OCI-LY7 (cell line): ENCODE results near the gene MSANTD3. TPM values are rescaled to one million over a fixed set of nuclear protein-coding genes. Genes with fewer than 3 reads are reported as not detected.

ENCODE experiments used
- BruUV-seq: library from RNA; stranded (reverse); fragments of 400-500 nt; replicated peaks from 2 replicates; lab custom pipeline; 2021; lab: Mats Ljungman, UMichigan
- CTCF ChIA-PET: fragments of 300-600 bp; sonication (Branson Sonifier 250); formaldehyde crosslinking; loops from one replicate; lab custom pipeline; 2022; ENCODE audit warnings: antibody characterized with exemption; ENCODE audit not compliant: unreplicated experiment; lab: Charles Lee
- POLR2A ChIA-PET: fragments of 300-600 bp; sonication (Branson Sonifier 250); formaldehyde crosslinking; loops from one replicate; lab custom pipeline; 2022; ENCODE audit warnings: antibody characterized with exemption; lab: Charles Lee
- DNase-seq: peaks from one replicate; pipeline ENCODE4 v3.0.0-alpha.2; 2015; ENCODE audit warnings: low spot score
- H2AFZ ChIP-seq: fragments of 200-600 bp; sonication (generic), shearing (Covaris generic); 2 replicates; pipeline ENCODE4 v1.6.1; 2014; ENCODE audit warnings: mild to moderate bottlenecking, antibody characterized with exemption, low read length, moderate library complexity
- H3K27ac ChIP-seq: fragments of 200-600 bp; sonication (generic); 2 replicates; pipeline ENCODE4 v1.5.1; 2014; ENCODE audit warnings: mixed run types, low read depth, mild to moderate bottlenecking, moderate library complexity, low read length, inconsistent platforms; ENCODE audit not compliant: poor library complexity, severe bottlenecking
- H3K36me3 ChIP-seq: fragments of 200-600 bp; sonication (generic); 2 replicates; pipeline ENCODE4 v1.6.1; 2014; ENCODE audit warnings: mild to moderate bottlenecking, antibody characterized with exemption, low read length, moderate library complexity, mixed read lengths; ENCODE audit not compliant: insufficient read depth
- H3K4me1 ChIP-seq: fragments of 200-600 bp; sonication (generic); 2 replicates; pipeline ENCODE4 v1.5.1; 2014; ENCODE audit warnings: mild to moderate bottlenecking, low read length; ENCODE audit not compliant: insufficient read depth, poor library complexity, severe bottlenecking
- H3K4me2 ChIP-seq: fragments of 200-600 bp; sonication (generic); 2 replicates; pipeline ENCODE4 v1.6.1; 2014; ENCODE audit warnings: mild to moderate bottlenecking, low read length
- H3K4me3 ChIP-seq: fragments of 200-600 bp; sonication (generic); 2 replicates; pipeline ENCODE4 v1.5.1; 2014; ENCODE audit warnings: mild to moderate bottlenecking, low read depth, low read length; ENCODE audit not compliant: poor library complexity, severe bottlenecking
- H3K79me2 ChIP-seq: fragments of 200-600 bp; sonication (generic); 2 replicates; pipeline ENCODE4 v1.6.1; 2016; ENCODE audit warnings: low read depth, mild to moderate bottlenecking, low read length, moderate library complexity, mixed read lengths; ENCODE audit not compliant: insufficient read depth
- H3K9me2 ChIP-seq: fragments of 200-600 bp; sonication (generic); 2 replicates; pipeline ENCODE4 v1.6.1; 2016; ENCODE audit warnings: mild to moderate bottlenecking, low read length, mixed read lengths; ENCODE audit not compliant: insufficient read depth
- H3K9me3 ChIP-seq: fragments of 200-600 bp; sonication (generic); 2 replicates; pipeline ENCODE4 v1.6.1; 2014; ENCODE audit warnings: mild to moderate bottlenecking, mixed run types, low read length, mixed read lengths
- H4K20me1 ChIP-seq: fragments of 200-600 bp; sonication (generic); 2 replicates; pipeline ENCODE4 v1.6.1; 2014; ENCODE audit warnings: mild to moderate bottlenecking, antibody characterized with exemption, low read length, moderate library complexity, mixed read lengths; ENCODE audit not compliant: insufficient read depth
- EZH2phosphoT487 ChIP-seq: fragments of 200-600 bp; sonication (generic); IDR thresholded peaks from 2 replicates; pipeline ENCODE4 v1.6.1; 2018; ENCODE audit warnings: low read depth, borderline replicate concordance, mild to moderate bottlenecking, mixed run types, antibody characterized with exemption, low read length, moderate library complexity, mixed read lengths
- intact Hi-C: fragments of 100-400 bp; cut with micrococcal nuclease; formaldehyde crosslinking; loops from one replicate; pipeline ENCODE4 v1.10.0; 2022; ENCODE audit not compliant: unreplicated experiment
- total RNA-seq, 2 experiments: library from RNA; depleted of rRNA in 1 of 2; stranded (reverse); fragments of >200 nt in 1 of 2; shearing (Covaris generic) in 1 of 2; gene quantifications; 2 replicates each; pipeline ENCODE4 v1.2.3, GENCODE V29; 2014 to 2022
- TF ChIP-seq, protein P1 (sequence below): fragments of 200-600 bp; sonication (generic); conservative IDR thresholded peaks from 2 replicates; pipeline ENCODE4 v1.5.1; 2014; ENCODE audit warnings: mild to moderate bottlenecking, antibody characterized with exemption, low read length, moderate library complexity, mixed read lengths

Gene MSANTD3
- total RNA-seq, 2 experiments from 2014 or later: 30.5 to 38.0 TPM

DNA sequence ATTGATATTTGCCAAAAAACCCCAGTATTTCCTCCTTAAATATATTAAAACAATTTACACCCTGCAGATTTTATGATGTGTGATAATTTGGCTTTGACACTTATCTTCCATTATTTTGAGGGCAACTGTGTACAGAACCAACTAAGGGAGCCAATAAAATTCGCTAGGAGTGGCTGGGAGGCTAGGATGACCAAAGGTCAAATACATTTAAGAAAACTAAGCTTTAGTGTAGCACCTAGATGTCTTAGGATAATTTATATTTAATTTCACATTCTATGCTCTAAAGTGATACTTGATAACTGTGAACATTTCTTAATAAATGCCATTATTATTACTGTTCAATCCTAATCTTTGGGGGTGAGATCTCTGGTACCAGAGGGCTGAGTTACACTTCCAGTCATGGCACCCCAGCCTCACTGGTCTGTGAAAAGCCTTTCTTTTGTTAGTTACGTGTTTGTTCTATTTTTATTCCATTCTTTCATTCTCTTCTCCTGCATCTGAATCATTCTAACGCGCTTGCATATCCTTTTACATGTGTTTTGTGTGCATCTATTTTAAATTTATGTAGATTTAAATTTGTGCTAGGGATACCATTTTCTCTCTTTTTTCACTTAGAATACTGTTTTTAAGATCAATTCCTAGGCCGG is 19.1 kb downstream of the MSANTD3 start:
- Histone ChIP-seq H3K79me2 (no peaks in the 10 kb centered on the region), H2AFZ (no peak overlapping the region), H3K4me2 (no peak overlapping the region), H3K4me3 (no peak overlapping the region), H3K27ac (no peak overlapping the region), H3K9me2 (no peaks in the 10 kb centered on the region), H4K20me1 (no peaks in the 10 kb centered on the region), H3K9me3 (no peaks in the 10 kb centered on the region), H3K4me1 (no peaks in the 10 kb centered on the region), H3K36me3 (peaks cover 46% of the 10 kb centered on the region)
- BruUV-seq: no TSS peak
- CTCF ChIA-PET: no interaction called here
- POLR2A ChIA-PET: no interaction called here
- intact Hi-C loops: no loop called here
- no peak for DNase-seq
- TF ChIP-seq EZH2phosphoT487: no peak
- TF ChIP-seq, protein P1, sequence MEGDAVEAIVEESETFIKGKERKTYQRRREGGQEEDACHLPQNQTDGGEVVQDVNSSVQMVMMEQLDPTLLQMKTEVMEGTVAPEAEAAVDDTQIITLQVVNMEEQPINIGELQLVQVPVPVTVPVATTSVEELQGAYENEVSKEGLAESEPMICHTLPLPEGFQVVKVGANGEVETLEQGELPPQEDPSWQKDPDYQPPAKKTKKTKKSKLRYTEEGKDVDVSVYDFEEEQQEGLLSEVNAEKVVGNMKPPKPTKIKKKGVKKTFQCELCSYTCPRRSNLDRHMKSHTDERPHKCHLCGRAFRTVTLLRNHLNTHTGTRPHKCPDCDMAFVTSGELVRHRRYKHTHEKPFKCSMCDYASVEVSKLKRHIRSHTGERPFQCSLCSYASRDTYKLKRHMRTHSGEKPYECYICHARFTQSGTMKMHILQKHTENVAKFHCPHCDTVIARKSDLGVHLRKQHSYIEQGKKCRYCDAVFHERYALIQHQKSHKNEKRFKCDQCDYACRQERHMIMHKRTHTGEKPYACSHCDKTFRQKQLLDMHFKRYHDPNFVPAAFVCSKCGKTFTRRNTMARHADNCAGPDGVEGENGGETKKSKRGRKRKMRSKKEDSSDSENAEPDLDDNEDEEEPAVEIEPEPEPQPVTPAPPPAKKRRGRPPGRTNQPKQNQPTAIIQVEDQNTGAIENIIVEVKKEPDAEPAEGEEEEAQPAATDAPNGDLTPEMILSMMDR: 0 out of 2 replicates have a peak, but pooled peaks have one; percentile 11

DNA sequence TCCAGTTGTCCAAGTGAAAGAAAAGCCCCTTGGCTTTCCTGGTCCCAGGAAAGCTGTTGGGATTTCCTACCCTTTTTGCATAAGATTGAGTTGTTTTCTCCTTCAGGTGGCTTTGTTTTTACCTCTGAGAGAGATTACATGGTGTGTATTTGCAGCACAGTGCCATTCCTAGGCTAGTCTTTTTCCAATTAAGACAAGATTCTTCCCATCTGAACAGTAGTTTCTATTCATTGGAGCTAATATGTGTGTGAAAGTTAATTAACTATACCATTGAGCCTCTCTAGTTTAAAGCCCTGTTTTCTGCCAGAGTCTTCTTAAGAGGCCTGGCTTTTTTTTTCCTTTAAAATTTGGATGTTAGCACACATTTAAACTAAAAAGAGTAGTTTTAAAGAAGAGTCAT is 20.1 kb downstream of the MSANTD3 start:
- DNase-seq: no peak
- TF ChIP-seq EZH2phosphoT487: no peak
- TF ChIP-seq, protein P1: no peak
- H2AFZ ChIP-seq: no peak overlapping the region
- POLR2A ChIA-PET: no interaction called here
- no TSS peak for BruUV-seq
- intact Hi-C loops: no loop called here
- no peaks in the 10 kb centered on the region for H3K9me3 ChIP-seq
- H3K4me2 ChIP-seq: no peak overlapping the region
- H3K4me1 ChIP-seq: no peaks in the 10 kb centered on the region
- H3K36me3 ChIP-seq: peaks cover 53% of the 10 kb centered on the region
- H3K79me2 ChIP-seq: no peaks in the 10 kb centered on the region
- no peaks in the 10 kb centered on the region for H3K9me2 ChIP-seq
- CTCF ChIA-PET: no interaction called here
- H3K27ac ChIP-seq: no peak overlapping the region
- no peak overlapping the region for H3K4me3 ChIP-seq
- H4K20me1 ChIP-seq: no peaks in the 10 kb centered on the region

DNA sequence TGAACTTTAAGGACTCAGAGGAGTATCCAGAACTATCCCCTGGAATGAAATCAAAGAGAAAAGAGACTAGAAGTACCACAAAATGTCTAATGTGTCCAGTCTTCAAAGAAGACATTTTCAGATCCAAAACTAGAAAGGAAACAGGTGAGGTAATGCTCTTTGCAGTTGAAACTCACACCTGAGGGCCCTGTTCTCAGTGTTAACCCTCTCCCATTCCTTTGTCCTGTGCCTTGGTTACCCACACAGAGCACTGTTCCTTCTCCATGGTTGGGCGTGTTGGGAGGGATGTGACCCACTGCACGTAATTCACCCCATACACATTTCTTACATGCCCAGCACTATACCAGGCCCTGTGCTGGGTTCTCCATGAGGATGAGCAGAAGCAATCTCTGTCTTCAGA is 21.3 kb downstream of the MSANTD3 start:
- H3K4me1 ChIP-seq: no peaks in the 10 kb centered on the region
- H2AFZ ChIP-seq: no peak overlapping the region
- DNase-seq: no peak
- no peaks in the 10 kb centered on the region for H3K79me2 ChIP-seq
- peaks cover 7% of the 10 kb centered on the region; the same call in 1 of the 2 replicates for H3K9me3 ChIP-seq
- H3K4me2 ChIP-seq: no peak overlapping the region
- no peaks in the 10 kb centered on the region for H4K20me1 ChIP-seq
- BruUV-seq: no TSS peak
- H3K36me3 ChIP-seq: peaks cover 59% of the 10 kb centered on the region
- intact Hi-C loops: no loop called here
- no peak for TF ChIP-seq EZH2phosphoT487
- TF ChIP-seq, protein P1: no peak
- H3K27ac ChIP-seq: no peak overlapping the region
- no peak overlapping the region for H3K4me3 ChIP-seq
- no peaks in the 10 kb centered on the region for H3K9me2 ChIP-seq
- POLR2A ChIA-PET: no interaction called here
- CTCF ChIA-PET: no interaction called here
